ENCODE measurements around the gene CLK2. TPM values are rescaled to one million over a fixed set of nuclear protein-coding genes. Genes with fewer than 3 reads are reported as not detected.
"Not testable (repeated sequence)": the region's sequence is repeated elsewhere in the genome, so short reads cannot be mapped to it uniquely, and the experiment has no call there.

CLK2 gene
- total and polyA plus RNA-seq, 2 donors, result 28.9 to 86.5 TPM

GRCh38 chr1:155214702-155215101 is 58.6 kb downstream of the CLK2 start:
- not testable (repeated sequence) for DNase-seq (ENCODE audit: low read depth in 6 of 9, low spot score in 9 of 9); H3K9me3 ChIP-seq (ENCODE audit: control insufficient read depth in 2 of 2, insufficient read depth in 1 of 2, low read length in 1 of 2); H3K4me3 ChIP-seq (ENCODE audit: low read length in 2 of 2); H3K27me3 ChIP-seq (ENCODE audit: control insufficient read depth in 2 of 2, insufficient read depth in 1 of 2, low read length in 1 of 2); H3K27ac ChIP-seq (ENCODE audit: low read depth in 1 of 2, low read length in 1 of 2)
- 87% methylated on average over 9 of the region's 10 CpGs for WGBS
- peaks cover 8 to 16% of the 10 kb centered on the region in 2 donors for H3K36me3 ChIP-seq (ENCODE audit: control insufficient read depth in 2 of 2, insufficient read depth in 2 of 2, low read length in 1 of 2)
- H3K4me1 ChIP-seq (ENCODE audit: control insufficient read depth in 2 of 2, insufficient read depth in 2 of 2, low read length in 2 of 2), result peaks cover 0 to 10% of the 10 kb centered on the region in 2 donors

Other genes with a start within 250 kb of the CLK2 start
- 0.24 TPM for gene DCST2, start 239.7 kb downstream of the CLK2 start, total RNA-seq
- 7.8 TPM for gene DCST2, start 239.7 kb downstream of the CLK2 start, polyA plus RNA-seq
- not detected for gene DCST1, start 239.7 kb downstream of the CLK2 start, total RNA-seq
- gene DCST1, start 239.7 kb downstream of the CLK2 start, polyA plus RNA-seq, result not detected
- gene ADAM15, start 222.2 kb downstream of the CLK2 start, total RNA-seq, result 12.2 TPM
- gene ADAM15, start 222.2 kb downstream of the CLK2 start, polyA plus RNA-seq, result 91.5 TPM
- 4.9 TPM for gene EFNA4, start 209.8 kb downstream of the CLK2 start, total RNA-seq
- gene EFNA4, start 209.8 kb downstream of the CLK2 start, polyA plus RNA-seq, result 7.4 TPM
- gene EFNA3, start 194.7 kb downstream of the CLK2 start, total RNA-seq, result 2.1 TPM
- gene EFNA3, start 194.7 kb downstream of the CLK2 start, polyA plus RNA-seq, result 3.4 TPM
- 14.5 TPM for gene EFNA1, start 145.6 kb downstream of the CLK2 start, total RNA-seq
- 52.6 TPM for gene EFNA1, start 145.6 kb downstream of the CLK2 start, polyA plus RNA-seq
- gene SLC50A1, start 137.7 kb downstream of the CLK2 start, total RNA-seq, result 25.7 TPM
- 54.5 TPM for gene SLC50A1, start 137.7 kb downstream of the CLK2 start, polyA plus RNA-seq
- gene DPM3, start 133.0 kb downstream of the CLK2 start, total RNA-seq, result 34.0 TPM
- 155 TPM for gene DPM3, start 133.0 kb downstream of the CLK2 start, polyA plus RNA-seq
- 97.7 TPM for gene KRTCAP2, start 100.2 kb downstream of the CLK2 start, total RNA-seq
- gene KRTCAP2, start 100.2 kb downstream of the CLK2 start, polyA plus RNA-seq, result 223 TPM
- gene TRIM46, start 99.7 kb downstream of the CLK2 start, total RNA-seq, result 1.9 TPM
- gene TRIM46, start 99.7 kb downstream of the CLK2 start, polyA plus RNA-seq, result 4.3 TPM
- 7.6 TPM for gene THBS3, start 65.6 kb downstream of the CLK2 start, total RNA-seq
- 46.1 TPM for gene THBS3, start 65.6 kb downstream of the CLK2 start, polyA plus RNA-seq
- 35.1 TPM for gene MTX1, start 64.8 kb downstream of the CLK2 start, total RNA-seq
- gene MTX1, start 64.8 kb downstream of the CLK2 start, polyA plus RNA-seq, result 36.8 TPM
- 2.1 TPM for gene ENTREP3, start 18.0 kb downstream of the CLK2 start, total RNA-seq
- gene ENTREP3, start 18.0 kb downstream of the CLK2 start, polyA plus RNA-seq, result 12.5 TPM
- gene SCAMP3, start 11.1 kb downstream of the CLK2 start, total RNA-seq, result 29.1 TPM
- 59.1 TPM for gene SCAMP3, start 11.1 kb downstream of the CLK2 start, polyA plus RNA-seq
- gene HCN3, start 4.0 kb upstream of the CLK2 start, total RNA-seq, result 0.76 TPM
- gene HCN3, start 4.0 kb upstream of the CLK2 start, polyA plus RNA-seq, result 2.6 TPM
- gene PKLR, start 27.9 kb upstream of the CLK2 start, total RNA-seq, result 0.19 TPM
- 0.05 TPM for gene PKLR, start 27.9 kb upstream of the CLK2 start, polyA plus RNA-seq
- 175 TPM for gene FDPS, start 35.4 kb upstream of the CLK2 start, total RNA-seq
- 119 TPM for gene FDPS, start 35.4 kb upstream of the CLK2 start, polyA plus RNA-seq
- 7.5 TPM for gene RUSC1, start 47.4 kb upstream of the CLK2 start, total RNA-seq
- 18.0 TPM for gene RUSC1, start 47.4 kb upstream of the CLK2 start, polyA plus RNA-seq

All from thymus (tissue), 11 donors.